HepG2 (cell line): ENCODE measurements around the gene DMRTA2. TPM values are rescaled to one million over a fixed set of nuclear protein-coding genes. Genes with fewer than 3 reads are reported as not detected.

Experiments used
- ATAC-seq: fragments of 200-7000 bp; cut with Tn5 transposase; 3 replicates; pipeline ENCODE4 v1.9.1; 2020; ENCODE audit warnings: mild to moderate bottlenecking, moderate library complexity
- BruUV-seq: library from RNA; stranded (reverse); fragments of 400-500 nt; replicated peaks from 2 replicates; lab custom pipeline; 2021; lab: Mats Ljungman, UMichigan
- CTCF ChIA-PET: fragments of 300-600 bp; formaldehyde crosslinking; extraction: SDS; loops from one replicate; lab custom pipeline; 2021; ENCODE audit warnings: low total read pairs, inconsistent platforms, low intra/inter-chr PET ratio; lab: Yijun Ruan, JAX
- POLR2A ChIA-PET: fragments of 350-600 bp; sonication (Branson Sonifier 250); formaldehyde crosslinking; loops from one replicate; lab custom pipeline; 2020; ENCODE audit warnings: antibody characterized with exemption, inconsistent platforms; lab: Yijun Ruan, JAX
- DNase-seq: peaks from one replicate; pipeline ENCODE4 v3.0.0-alpha.2; 2015; ENCODE audit warnings: low spot score
- FAIRE-seq: peaks from 3 replicates; lab custom pipeline; 2011; peaks lifted over from hg19 to GRCh38; lab: Jason Lieb, UNC
- H2AFZ ChIP-seq: one replicate; pipeline ENCODE4 v1.6.1; 2011; ENCODE audit warnings: low read length, inconsistent platforms
- H3K27ac ChIP-seq: fragments of 300-600 bp; 3 replicates; pipeline ENCODE4 v1.8.0; 2011; ENCODE audit warnings: mixed run types, mild to moderate bottlenecking, mixed read lengths, low read length, inconsistent platforms; ENCODE audit not compliant: insufficient read depth; ENCODE audit errors: extremely low read length
- H3K27me3 ChIP-seq, 2 experiments: fragments of 200-600 bp in 1 of 2; 2 replicates in 1 of 2; 3 replicates in 1 of 2; pipeline versions ENCODE4 v1.6.0 to v1.8.0; 2011; ENCODE audit warnings: low read length in 2 of 2, mild to moderate bottlenecking in 2 of 2, moderate library complexity in 2 of 2, inconsistent platforms in 1 of 2; ENCODE audit not compliant: insufficient read depth in 2 of 2, control insufficient read depth in 1 of 2
- H3K36me3 ChIP-seq, 2 experiments: fragments of 200-600 bp in 1 of 2; replicated peaks in 1 of 2; 2 replicates in 1 of 2; 3 replicates in 1 of 2; pipeline versions ENCODE4 v1.5.1 to v1.8.0; 2011; ENCODE audit warnings: low read length in 2 of 2, inconsistent platforms in 1 of 2; ENCODE audit not compliant: insufficient read depth in 2 of 2, control insufficient read depth in 1 of 2
- H3K4me1 ChIP-seq: 2 replicates; pipeline ENCODE4 v1.5.1; 2012; ENCODE audit warnings: low read length, inconsistent platforms; ENCODE audit not compliant: insufficient read depth
- H3K4me2 ChIP-seq: 2 replicates; pipeline ENCODE4 v1.6.0; 2011; ENCODE audit warnings: low read depth, low read length, inconsistent platforms
- H3K4me3 ChIP-seq, 3 experiments: fragments of 200-600 bp in 1 of 3; sonication (generic), shearing (Covaris generic) in 1 of 3; replicated peaks in 1 of 3; 2 replicates each; pipeline ENCODE4 v1.5.1; 2011 to 2016; ENCODE audit warnings: low read length in 3 of 3, inconsistent platforms in 2 of 3, low read depth in 2 of 3, mild to moderate bottlenecking in 2 of 3, control low read depth in 1 of 3, mixed read lengths in 1 of 3; ENCODE audit not compliant: insufficient read depth in 1 of 3
- H3K79me2 ChIP-seq: one replicate; pipeline ENCODE4 v1.6.1; 2011; ENCODE audit warnings: low read length, inconsistent platforms; ENCODE audit not compliant: insufficient read depth
- H3K9ac ChIP-seq: 2 replicates; pipeline ENCODE4 v1.6.0; 2011; ENCODE audit warnings: mild to moderate bottlenecking, low read depth, low read length, inconsistent platforms; ENCODE audit not compliant: insufficient read depth
- H3K9me3 ChIP-seq: 2 replicates; pipeline ENCODE4 v1.5.1; 2012; ENCODE audit warnings: mild to moderate bottlenecking, low read length
- H4K20me1 ChIP-seq: 2 replicates; pipeline ENCODE4 v1.6.0; 2011; ENCODE audit warnings: inconsistent platforms, mild to moderate bottlenecking, low read length, moderate library complexity; ENCODE audit not compliant: insufficient read depth
- BRCA1 ChIP-seq: sonication (generic); formaldehyde crosslinking; IDR thresholded peaks from 2 replicates; pipeline ENCODE4 v1.4.0; 2020; ENCODE audit warnings: missing genetic modification reagents
- CEBPB ChIP-seq: IDR thresholded peaks from 2 replicates; pipeline ENCODE4 v1.6.1; 2011; ENCODE audit warnings: low read depth, low read length, improper control_type of control experiment, borderline replicate concordance
- CSRNP1 ChIP-seq: sonication (generic); formaldehyde crosslinking; IDR thresholded peaks from 2 replicates; pipeline ENCODE4 v1.8.1; 2023; ENCODE audit warnings: mild to moderate bottlenecking, missing genetic modification reagents
- ERF ChIP-seq: IDR thresholded peaks from 2 replicates; pipeline ENCODE4 v1.6.1; 2018; ENCODE audit warnings: missing biosample characterization, missing genetic modification reagents
- FOSL2 ChIP-seq: sonication (generic); formaldehyde crosslinking; IDR thresholded peaks from 2 replicates; pipeline ENCODE4 v1.4.0; 2020; ENCODE audit warnings: missing genetic modification reagents
- HNF4A ChIP-seq: sonication (generic); formaldehyde crosslinking; IDR thresholded peaks from 2 replicates; pipeline ENCODE4 v1.4.0; 2020; ENCODE audit warnings: missing genetic modification reagents
- PATZ1 ChIP-seq: sonication (generic); formaldehyde crosslinking; IDR thresholded peaks from 2 replicates; pipeline ENCODE4 v1.4.0; 2020; ENCODE audit warnings: missing genetic modification reagents
- RELA ChIP-seq: sonication (generic); formaldehyde crosslinking; IDR thresholded peaks from 2 replicates; pipeline ENCODE4 v1.4.0; 2020; ENCODE audit warnings: missing genetic modification reagents
- SP1 ChIP-seq, 2 experiments: fragments of 450-650 bp in 1 of 2; sonication (generic) in 1 of 2; formaldehyde crosslinking in 1 of 2; IDR thresholded peaks; 2 replicates each; pipeline versions ENCODE4 v1.4.0 to v1.6.1; 2016 to 2020; ENCODE audit warnings: missing genetic modification reagents in 1 of 2
- TIGD3 ChIP-seq: sonication (generic); formaldehyde crosslinking; IDR thresholded peaks from 2 replicates; pipeline ENCODE4 v1.5.1; 2020; ENCODE audit warnings: mild to moderate bottlenecking, missing genetic modification reagents, borderline replicate concordance
- ZFP41 ChIP-seq: sonication (generic); formaldehyde crosslinking; IDR thresholded peaks from 2 replicates; pipeline ENCODE4 v1.4.0; 2020; ENCODE audit warnings: mild to moderate bottlenecking, missing genetic modification reagents, borderline replicate concordance
- ZNF616 ChIP-seq: sonication (generic); formaldehyde crosslinking; IDR thresholded peaks from 2 replicates; pipeline ENCODE4 v1.5.0; 2020; ENCODE audit warnings: low read depth, mild to moderate bottlenecking, missing genetic modification reagents
- WGBS: methylation state at CpG from one replicate; pipeline ENCODE4 v1.1.6; 2017; ENCODE audit warnings: low lambda C conversion rate; 5-methylcytosine and 5-hydroxymethylcytosine counted together
- in situ Hi-C: cut with HindIII; loops from 2 replicates; pipeline ENCODE4 v1.10.0; 2017; ENCODE audit warnings: low pct_unique_long_range_greater_than_20kb; ENCODE audit not compliant: extremely low pct_ligation_motif_present
- intact Hi-C: fragments of 100-400 bp; cut with micrococcal nuclease; formaldehyde crosslinking; loops from one replicate; pipeline ENCODE4 v1.10.0; 2022; ENCODE audit not compliant: unreplicated experiment
- polyA plus RNA-seq, 8 experiments: library from polyadenylated mRNA; depleted of rRNA in 3 of 8; stranded (reverse) in 7 of 8; unstranded in 1 of 8; fragments of >200 nt; fragmentation: Illumina TruSeq in 4 of 8; extraction: Trizol in 4 of 8; gene quantifications; 2 replicates each; pipeline versions ENCODE4 v1.2.1 to v1.2.3, GENCODE V29; 2011 to 2016; ENCODE audit warnings: low read depth in 4 of 8, missing spikeins in 1 of 8, mixed read lengths in 1 of 8; ENCODE audit not compliant: insufficient read depth in 1 of 8
- total RNA-seq, 5 experiments: library from RNA; depleted of rRNA; stranded (reverse); fragments of >200 nt; fragmentation: Illumina TruSeq; extraction: Trizol; gene quantifications; 2 replicates each; pipeline ENCODE4 v1.2.3, GENCODE V29; 2016; ENCODE audit warnings: low read depth in 1 of 5

DMRTA2 gene
- total and polyA plus RNA-seq, 2 of the 13 experiments (the other 11 are each of a cell fraction or from before 2014, with no cell fraction given), result not detected

- FAIRE-seq, result no peak
- H3K79me2 ChIP-seq, result no peaks in the 10 kb centered on the region
- no TSS peak for BruUV-seq
- POLR2A ChIA-PET, result no interaction called here
- ATAC-seq, result no peak
- H3K4me1 ChIP-seq, result no peaks in the 10 kb centered on the region
- H3K27me3 ChIP-seq, result peaks cover 4 to 40% of the 10 kb centered on the region in 2 experiments
- TF ChIP-seq FOSL2 (no peak), CEBPB (peak; percentile 77; the same call in 1 of the 2 replicates), TIGD3 (no peak)
- no peak overlapping the region for H3K4me2 ChIP-seq
- H3K9ac ChIP-seq, result no peak overlapping the region
- CTCF ChIA-PET, result no interaction called here
- WGBS, result 0% methylated on average over 1 of the region's 1 CpG
- in situ Hi-C loops, result no loop called here
- no peak overlapping the region for H3K4me3 ChIP-seq
- H3K36me3 ChIP-seq, result no peaks in the 10 kb centered on the region
- no peak overlapping the region for H3K27ac ChIP-seq
- no peaks in the 10 kb centered on the region for H4K20me1 ChIP-seq
- intact Hi-C loops, result no loop called here
- H3K9me3 ChIP-seq, result no peaks in the 10 kb centered on the region
- no peak for DNase-seq
- no peak overlapping the region for H2AFZ ChIP-seq
These were observed 10.3 kb downstream of the DMRTA2 start for GRCh38 chr1:50412813-50413476.

GRCh38 chr1:50405814-50406213 lies 17.4 kb downstream of the DMRTA2 start:
- H3K27me3 ChIP-seq, result peaks cover 0 to 2% of the 10 kb centered on the region in 2 experiments; a peak in 1 of 5 replicates
- no peak for FAIRE-seq
- TF ChIP-seq RELA (CRISPR knock-in tag) (no peak), ZNF616 (no peak), PATZ1 (CRISPR knock-in tag) (no peak), ZFP41 (no peak), CSRNP1 (no peak), HNF4A (CRISPR knock-in tag) (no peak), SP1 (IDR thresholded peaks at IDR 0.05) (no peak), SP1 (CRISPR knock-in tag; IDR thresholded peaks at IDR 0.05) (no peak), BRCA1 (CRISPR knock-in tag) (no peak), ERF (CRISPR knock-in tag) (no peak)

More at GRCh38 chr1:50405814-50406213, 17.4 kb downstream of the DMRTA2 start:
- no TSS peak for BruUV-seq
- in situ Hi-C loops, result no loop called here
- H4K20me1 ChIP-seq, result no peaks in the 10 kb centered on the region
- ATAC-seq, result no peak
- H3K4me2 ChIP-seq, result no peak overlapping the region
- no peaks in the 10 kb centered on the region for H3K9me3 ChIP-seq
- DNase-seq, result no peak
- H2AFZ ChIP-seq, result no peak overlapping the region
- no peak overlapping the region for H3K4me3 ChIP-seq
- intact Hi-C loops, result no loop called here
- no peaks in the 10 kb centered on the region for H3K4me1 ChIP-seq
- 11% methylated on average over 4 of the region's 4 CpGs for WGBS
- H3K79me2 ChIP-seq, result no peaks in the 10 kb centered on the region
- ChIA-PET CTCF (no interaction called here), POLR2A (no interaction called here)
- no peak overlapping the region for H3K9ac ChIP-seq
- no peaks in the 10 kb centered on the region for H3K36me3 ChIP-seq
- H3K27ac ChIP-seq, result no peak overlapping the region
